Measurements from ENCODE around the gene ASPA.

The ASPA gene

DNA sequence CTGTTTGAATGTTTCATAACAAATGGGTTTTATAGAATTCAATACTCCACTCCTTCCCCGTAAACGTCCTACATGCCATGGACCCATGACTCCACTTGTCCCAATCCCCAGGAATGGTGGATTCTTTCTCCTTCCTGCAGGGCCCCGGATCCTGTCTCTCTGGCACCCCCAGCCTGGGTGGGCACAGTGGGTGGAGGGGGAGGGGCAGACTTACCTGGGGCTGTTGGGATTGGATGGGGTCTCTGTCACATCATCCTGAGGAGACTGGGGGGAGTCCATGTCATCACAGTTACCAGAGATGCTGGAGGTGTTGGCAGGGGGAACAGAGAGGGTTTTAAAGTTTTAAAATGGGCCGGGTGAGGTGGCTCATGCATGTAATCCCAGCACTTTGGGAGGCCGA, 68.6 kb downstream of the ASPA start:
- FAIRE-seq (no peak), DNase-seq (ENCODE audit: insufficient read length, low spot score) (no peak)
- no peak for TF ChIP-seq CTCF (IDR thresholded peaks at IDR 0.05; ENCODE audit: insufficient read depth, missing control alignments)

DNA sequence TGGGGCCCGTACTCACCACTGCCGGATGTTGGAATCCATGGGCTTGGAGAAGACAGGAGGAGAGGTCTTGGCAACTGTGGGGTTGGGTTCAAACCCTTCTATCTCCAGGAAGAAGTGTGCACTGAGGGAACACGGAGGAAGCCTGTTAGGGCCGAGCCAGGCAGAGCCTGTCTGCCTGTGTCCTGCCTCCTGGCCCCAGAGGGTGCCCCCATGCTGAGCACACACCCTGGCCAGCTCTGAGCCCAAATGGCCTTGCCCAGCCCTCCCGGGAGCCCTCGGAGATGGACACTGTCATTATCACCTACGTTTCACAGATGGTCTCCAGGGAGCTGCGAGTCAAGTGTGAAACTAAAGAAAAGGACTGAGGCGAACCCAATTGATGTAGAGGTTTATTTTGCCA, 69.4 kb downstream of the ASPA start:
- no peak for FAIRE-seq
- no peak for DNase-seq (ENCODE audit: insufficient read length, low spot score)
- no peak for TF ChIP-seq CTCF (IDR thresholded peaks at IDR 0.05; ENCODE audit: insufficient read depth, missing control alignments)

DNA sequence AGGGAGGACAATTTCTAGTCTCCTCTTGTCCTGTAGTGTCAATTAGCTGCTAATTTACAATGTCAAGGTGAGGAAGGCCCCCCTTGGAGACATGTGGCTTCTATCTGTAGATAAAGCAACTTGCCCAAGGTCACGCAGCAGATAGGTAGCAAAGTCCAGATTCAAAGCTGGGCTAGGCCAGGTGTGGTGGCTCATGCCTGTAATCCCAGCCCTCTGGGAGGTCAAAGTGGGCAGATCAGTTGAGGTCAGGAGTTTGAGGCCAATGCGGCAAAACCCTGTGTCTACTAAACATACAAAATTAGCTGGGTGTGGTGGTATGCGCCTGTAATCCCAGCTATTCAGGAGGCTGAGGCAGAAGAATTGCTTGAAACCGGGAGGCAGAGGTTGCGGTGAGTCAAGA, 70.7 kb downstream of the ASPA start:
- DNase-seq (ENCODE audit: insufficient read length, low spot score) (no peak), FAIRE-seq (no peak)
- TF ChIP-seq CTCF (IDR thresholded peaks at IDR 0.05; ENCODE audit: insufficient read depth, missing control alignments): no peak

DNA sequence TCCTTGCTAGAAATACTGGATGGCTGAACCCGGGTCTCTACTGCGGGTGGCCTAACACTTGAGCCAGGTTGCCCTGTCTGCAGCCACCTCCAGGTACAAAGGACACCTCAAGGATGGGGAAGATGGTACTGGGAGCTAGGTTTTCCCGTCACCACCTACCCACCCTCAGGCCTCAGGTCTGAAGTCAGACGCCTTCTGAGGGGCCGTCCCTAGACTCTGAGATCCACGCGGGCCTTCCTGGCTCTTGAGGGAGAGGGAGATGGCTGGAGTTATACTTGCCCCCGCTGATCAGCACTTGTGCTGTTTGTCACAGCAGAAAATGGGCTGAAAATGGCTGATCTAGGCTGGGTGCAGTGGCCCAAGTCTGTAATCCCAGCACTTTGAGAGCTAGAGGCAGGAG, 71.2 kb downstream of the ASPA start:
- no peak for TF ChIP-seq CTCF (IDR thresholded peaks at IDR 0.05; ENCODE audit: insufficient read depth, missing control alignments)
- DNase-seq (ENCODE audit: insufficient read length, low spot score) (no peak), FAIRE-seq (no peak)

DNA sequence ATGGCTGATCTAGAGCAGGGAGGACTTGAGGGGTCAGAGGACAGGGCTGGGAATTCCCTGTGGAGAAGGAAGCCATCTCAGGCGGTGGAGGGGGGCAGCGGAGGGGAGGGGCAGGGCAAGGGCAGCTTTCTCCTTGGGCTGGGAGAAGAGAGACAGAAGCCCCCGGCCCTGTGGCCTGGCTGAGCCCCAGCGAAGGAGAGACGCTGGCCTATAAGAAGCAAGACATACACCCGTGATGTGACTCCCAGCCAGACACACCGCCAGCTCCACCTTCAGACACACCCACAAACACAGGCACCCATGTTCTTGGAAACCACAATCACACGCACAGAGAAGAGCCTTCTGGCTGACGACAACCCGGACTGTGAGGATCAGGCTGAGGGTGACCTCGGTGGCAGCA, 71.8 kb downstream of the ASPA start:
- no peak for TF ChIP-seq CTCF (IDR thresholded peaks at IDR 0.05; ENCODE audit: insufficient read depth, missing control alignments)
- FAIRE-seq: no peak
- DNase-seq (ENCODE audit: insufficient read length, low spot score): no peak

DNA sequence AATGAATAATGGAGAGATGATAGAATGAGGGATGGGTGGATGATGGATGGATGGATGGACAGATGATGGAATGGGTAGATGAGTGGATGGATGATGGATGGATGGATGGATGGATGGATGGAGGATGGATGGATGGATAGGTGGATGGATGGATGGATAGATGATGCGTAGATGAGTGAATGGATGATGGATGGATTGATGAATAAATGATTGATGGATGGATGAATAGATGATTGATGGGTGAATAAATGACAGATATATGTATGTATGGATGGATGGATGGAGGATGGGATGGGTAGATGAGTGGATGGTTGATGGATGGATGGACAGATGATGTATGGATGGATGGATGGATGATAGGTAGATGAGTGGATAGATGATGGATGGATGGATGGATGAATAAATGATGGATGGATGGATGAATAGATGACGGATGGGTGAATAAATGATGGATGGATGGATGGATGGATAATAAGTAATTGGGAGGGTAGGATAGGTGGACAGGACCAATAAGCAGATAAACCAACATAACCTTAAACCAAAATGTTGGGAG, 73.9 kb downstream of the ASPA start:
- FAIRE-seq: no peak
- TF ChIP-seq CTCF (IDR thresholded peaks at IDR 0.05; ENCODE audit: insufficient read depth, missing control alignments): no peak
- DNase-seq (ENCODE audit: insufficient read length, low spot score): no peak

DNA sequence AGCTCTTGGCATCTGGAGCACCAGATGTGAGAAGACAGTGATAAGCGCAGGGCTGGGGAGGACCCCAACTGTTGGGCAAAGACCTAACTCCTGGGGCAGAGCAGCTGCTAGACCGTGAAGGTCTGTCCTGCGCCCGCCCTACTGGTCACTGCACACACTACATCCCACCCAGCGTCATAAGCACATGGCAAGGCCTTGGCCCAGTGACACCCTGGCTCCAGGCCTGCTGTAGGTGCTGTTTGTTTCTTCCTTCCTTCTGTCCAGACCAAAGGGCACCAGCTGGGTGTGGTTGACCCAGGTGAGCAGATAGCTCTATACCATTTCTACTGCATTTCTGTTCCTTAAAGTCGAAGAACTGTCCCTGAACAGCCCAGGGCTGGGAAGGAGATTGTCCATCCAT, 75.4 kb downstream of the ASPA start:
- FAIRE-seq: no peak

More for the DNA sequence above, 75.4 kb downstream of the ASPA start:
- DNase-seq (ENCODE audit: insufficient read length, low spot score): no peak
- no peak for TF ChIP-seq CTCF (IDR thresholded peaks at IDR 0.05; ENCODE audit: insufficient read depth, missing control alignments)

Measured in D721Med (cell line).